ENCODE data around the gene ADCY9. TPM values are rescaled to one million over a fixed set of nuclear protein-coding genes. Genes with fewer than 3 reads are reported as not detected.

ADCY9 gene
- total RNA-seq, 1 donor from 2014 or later, result 11.4 TPM

- Histone ChIP-seq H3K79me2 (ENCODE audit: insufficient read depth, low read length) (peaks cover 10% of the 10 kb centered on the region), H3K27me3 (ENCODE audit: insufficient read depth, low read length) (no peaks in the 10 kb centered on the region), H3K36me3 (ENCODE audit: insufficient read depth, low read length) (no peaks in the 10 kb centered on the region), H3K9me3 (ENCODE audit: insufficient read depth, low read depth, low read length) (no peaks in the 10 kb centered on the region), H3K4me2 (ENCODE audit: low read length) (peak overlapping the region; percentile 79), H3K4me1 (ENCODE audit: insufficient read depth, low read length) (peaks cover 21% of the 10 kb centered on the region), H3K27ac (ENCODE audit: low read depth, low read length) (no peak overlapping the region), H3K9ac (ENCODE audit: low read length) (peak overlapping the region; percentile 39), H2AFZ (ENCODE audit: low read depth, low read length) (no peak overlapping the region), H3K4me3 (ENCODE audit: insufficient read depth, low read depth, low read length) (peak overlapping the region; percentile 26), H4K20me1 (ENCODE audit: insufficient read depth, low read length) (peaks cover 18% of the 10 kb centered on the region)
- TF ChIP-seq, protein P1, sequence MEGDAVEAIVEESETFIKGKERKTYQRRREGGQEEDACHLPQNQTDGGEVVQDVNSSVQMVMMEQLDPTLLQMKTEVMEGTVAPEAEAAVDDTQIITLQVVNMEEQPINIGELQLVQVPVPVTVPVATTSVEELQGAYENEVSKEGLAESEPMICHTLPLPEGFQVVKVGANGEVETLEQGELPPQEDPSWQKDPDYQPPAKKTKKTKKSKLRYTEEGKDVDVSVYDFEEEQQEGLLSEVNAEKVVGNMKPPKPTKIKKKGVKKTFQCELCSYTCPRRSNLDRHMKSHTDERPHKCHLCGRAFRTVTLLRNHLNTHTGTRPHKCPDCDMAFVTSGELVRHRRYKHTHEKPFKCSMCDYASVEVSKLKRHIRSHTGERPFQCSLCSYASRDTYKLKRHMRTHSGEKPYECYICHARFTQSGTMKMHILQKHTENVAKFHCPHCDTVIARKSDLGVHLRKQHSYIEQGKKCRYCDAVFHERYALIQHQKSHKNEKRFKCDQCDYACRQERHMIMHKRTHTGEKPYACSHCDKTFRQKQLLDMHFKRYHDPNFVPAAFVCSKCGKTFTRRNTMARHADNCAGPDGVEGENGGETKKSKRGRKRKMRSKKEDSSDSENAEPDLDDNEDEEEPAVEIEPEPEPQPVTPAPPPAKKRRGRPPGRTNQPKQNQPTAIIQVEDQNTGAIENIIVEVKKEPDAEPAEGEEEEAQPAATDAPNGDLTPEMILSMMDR (IDR thresholded peaks at IDR 0.05; ENCODE audit: insufficient read depth, low read depth, low read length), result no peak
- no peak for TF ChIP-seq EZH2 (IDR thresholded peaks at IDR 0.05; ENCODE audit: insufficient read depth, low read length)
- Mint-ChIP-seq H3K9me3 (ENCODE audit: unreplicated experiment) (no peaks in the 10 kb centered on the region), H3K27ac (ENCODE audit: unreplicated experiment) (peak overlapping the region; percentile 95), H3K27me3 (ENCODE audit: low read depth, unreplicated experiment) (peaks cover 4% of the 10 kb centered on the region), H3K36me3 (ENCODE audit: low read depth, unreplicated experiment) (peaks cover 8% of the 10 kb centered on the region), H3K4me3 (ENCODE audit: unreplicated experiment) (peak overlapping the region; percentile 78), H3K4me1 (ENCODE audit: low read depth, unreplicated experiment) (peaks cover 29% of the 10 kb centered on the region)
- no peak for FAIRE-seq
- no peak for DNase-seq (ENCODE audit: low read depth)
Observed at GRCh38 chr16:4111748-4112696, 4.2 kb downstream of the ADCY9 start.

DNA sequence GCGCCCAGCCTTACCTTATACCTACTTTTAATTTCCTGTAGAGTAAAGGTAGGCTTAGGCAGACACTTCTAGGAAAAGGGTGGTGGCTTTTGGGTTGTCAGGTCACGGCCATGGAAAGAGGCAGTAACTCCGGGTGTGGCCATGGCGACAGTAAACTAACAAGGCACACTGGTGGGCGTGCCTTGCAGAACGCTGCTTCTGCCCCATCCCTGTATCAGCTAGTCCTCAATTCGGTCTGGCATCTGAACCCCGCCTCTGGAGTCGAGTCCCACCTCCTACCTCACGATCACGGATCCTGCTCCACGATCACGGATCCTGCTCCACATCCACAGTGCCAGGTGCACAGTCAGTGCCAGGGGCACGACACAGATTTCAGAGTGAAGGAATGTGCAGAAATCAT, 5.6 kb downstream of the ADCY9 start:
- Histone ChIP-seq H3K79me2 (ENCODE audit: insufficient read depth, low read length) (peaks cover 10% of the 10 kb centered on the region), H3K27me3 (ENCODE audit: insufficient read depth, low read length) (no peaks in the 10 kb centered on the region), H2AFZ (ENCODE audit: low read depth, low read length) (no peak overlapping the region), H3K4me1 (ENCODE audit: insufficient read depth, low read length) (peaks cover 21% of the 10 kb centered on the region), H3K36me3 (ENCODE audit: insufficient read depth, low read length) (no peaks in the 10 kb centered on the region), H3K9me3 (ENCODE audit: insufficient read depth, low read depth, low read length) (no peaks in the 10 kb centered on the region), H4K20me1 (ENCODE audit: insufficient read depth, low read length) (peaks cover 18% of the 10 kb centered on the region), H3K4me2 (ENCODE audit: low read length) (no peak overlapping the region), H3K27ac (ENCODE audit: low read depth, low read length) (no peak overlapping the region), H3K4me3 (ENCODE audit: insufficient read depth, low read depth, low read length) (no peak overlapping the region), H3K9ac (ENCODE audit: low read length) (no peak overlapping the region)
- FAIRE-seq (no peak), DNase-seq (ENCODE audit: low read depth) (no peak)
- Mint-ChIP-seq H3K36me3 (ENCODE audit: low read depth, unreplicated experiment) (peaks cover 10% of the 10 kb centered on the region), H3K9me3 (ENCODE audit: unreplicated experiment) (no peaks in the 10 kb centered on the region), H3K4me1 (ENCODE audit: low read depth, unreplicated experiment) (peaks cover 28% of the 10 kb centered on the region), H3K4me3 (ENCODE audit: unreplicated experiment) (no peak overlapping the region), H3K27me3 (ENCODE audit: low read depth, unreplicated experiment) (peaks cover 4% of the 10 kb centered on the region), H3K27ac (ENCODE audit: unreplicated experiment) (no peak overlapping the region)
- TF ChIP-seq, protein P1 (IDR thresholded peaks at IDR 0.05; ENCODE audit: insufficient read depth, low read depth, low read length), result no peak
- TF ChIP-seq EZH2 (IDR thresholded peaks at IDR 0.05; ENCODE audit: insufficient read depth, low read length), result no peak

GRCh38 chr16:4110065-4110464, 6.2 kb downstream of the ADCY9 start:
- Histone ChIP-seq H3K79me2 (ENCODE audit: insufficient read depth, low read length) (peaks cover 10% of the 10 kb centered on the region), H3K4me2 (ENCODE audit: low read length) (no peak overlapping the region), H3K27me3 (ENCODE audit: insufficient read depth, low read length) (no peaks in the 10 kb centered on the region), H3K9ac (ENCODE audit: low read length) (no peak overlapping the region), H4K20me1 (ENCODE audit: insufficient read depth, low read length) (peaks cover 18% of the 10 kb centered on the region), H3K4me1 (ENCODE audit: insufficient read depth, low read length) (peaks cover 17% of the 10 kb centered on the region), H2AFZ (ENCODE audit: low read depth, low read length) (no peak overlapping the region), H3K27ac (ENCODE audit: low read depth, low read length) (no peak overlapping the region), H3K36me3 (ENCODE audit: insufficient read depth, low read length) (no peaks in the 10 kb centered on the region), H3K9me3 (ENCODE audit: insufficient read depth, low read depth, low read length) (no peaks in the 10 kb centered on the region), H3K4me3 (ENCODE audit: insufficient read depth, low read depth, low read length) (no peak overlapping the region)
- no peaks in the 10 kb centered on the region for H3K9me3 Mint-ChIP-seq (ENCODE audit: unreplicated experiment)
- no peak for FAIRE-seq
- peaks cover 4% of the 10 kb centered on the region for H3K27me3 Mint-ChIP-seq (ENCODE audit: low read depth, unreplicated experiment)
- TF ChIP-seq, protein P1 (IDR thresholded peaks at IDR 0.05; ENCODE audit: insufficient read depth, low read depth, low read length), result no peak
- TF ChIP-seq EZH2 (IDR thresholded peaks at IDR 0.05; ENCODE audit: insufficient read depth, low read length), result no peak
- peaks cover 10% of the 10 kb centered on the region for H3K36me3 Mint-ChIP-seq (ENCODE audit: low read depth, unreplicated experiment)
- H3K4me1 Mint-ChIP-seq (ENCODE audit: low read depth, unreplicated experiment), result peaks cover 28% of the 10 kb centered on the region
- no peak for DNase-seq (ENCODE audit: low read depth)
- H3K27ac Mint-ChIP-seq (ENCODE audit: unreplicated experiment), result no peak overlapping the region
- no peak overlapping the region for H3K4me3 Mint-ChIP-seq (ENCODE audit: unreplicated experiment)

Data from astrocyte (in vitro differentiated cells and primary cell).